GM18909 (cell line): ENCODE results near the gene FOXK1.
"Not testable (repeated sequence)": the region's sequence is repeated elsewhere in the genome, so short reads cannot be mapped to it uniquely, and the experiment has no call there.

Experiments
- ATAC-seq: cut with Tn5 transposase; IDR thresholded peaks from one replicate; pipeline ENCODE4 v1.9.1; 2021; ENCODE audit warnings: mild to moderate bottlenecking; ENCODE audit not compliant: unreplicated experiment, poor library complexity

Gene FOXK1

GRCh38 chr7:4681886-4682620 is at the start of gene FOXK1:
FOXK1 (plus strand) TSS chr7:4682295; CDS start chr7:4682309, 14 bp downstream.
- peak; percentile 74 for ATAC-seq

GRCh38 chr7:4633012-4633411 is 49.1 kb upstream of the FOXK1 start:
- ATAC-seq, result no peak

- ATAC-seq, result no peak
Observed at GRCh38 chr7:4634166-4634565, 47.9 kb upstream of the FOXK1 start.

DNA sequence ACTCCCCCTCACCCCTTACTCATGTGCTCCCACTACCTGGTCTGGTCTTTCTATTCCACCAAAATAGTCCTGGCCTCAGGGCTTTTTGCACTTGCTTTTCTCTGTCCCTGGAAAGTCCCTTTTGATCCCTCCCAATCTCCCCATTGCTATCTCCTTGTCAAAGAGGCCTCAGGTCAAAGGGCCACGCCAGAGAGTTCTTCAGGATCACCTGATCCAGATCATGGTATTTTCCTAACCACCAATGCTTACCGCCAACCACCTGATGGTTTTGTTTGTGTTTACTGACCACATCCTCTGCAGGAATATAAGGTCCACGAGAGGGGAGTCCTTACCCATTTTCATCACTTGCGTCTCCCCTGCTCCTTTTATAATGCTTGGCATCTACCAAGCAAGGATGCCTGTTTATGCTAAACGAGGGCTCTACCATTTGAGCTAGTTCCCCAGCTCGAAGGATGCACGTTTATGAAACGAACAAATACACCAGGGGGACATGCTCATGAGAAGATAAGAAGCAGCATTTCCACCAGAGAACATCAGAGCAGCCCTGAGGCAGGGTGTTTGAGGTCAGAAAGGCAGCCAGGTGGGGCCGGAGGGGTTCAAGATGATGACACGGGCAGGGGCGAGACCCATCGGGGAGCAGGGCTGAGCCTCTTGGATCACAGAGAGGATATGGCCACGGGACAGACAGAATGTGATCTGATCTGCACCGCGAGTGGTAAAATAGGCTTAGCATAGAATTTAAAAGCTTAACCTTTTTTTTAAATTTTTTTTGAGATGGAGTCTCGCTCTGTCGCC is 43.1 kb upstream of the FOXK1 start:
- ATAC-seq, result no peak

DNA sequence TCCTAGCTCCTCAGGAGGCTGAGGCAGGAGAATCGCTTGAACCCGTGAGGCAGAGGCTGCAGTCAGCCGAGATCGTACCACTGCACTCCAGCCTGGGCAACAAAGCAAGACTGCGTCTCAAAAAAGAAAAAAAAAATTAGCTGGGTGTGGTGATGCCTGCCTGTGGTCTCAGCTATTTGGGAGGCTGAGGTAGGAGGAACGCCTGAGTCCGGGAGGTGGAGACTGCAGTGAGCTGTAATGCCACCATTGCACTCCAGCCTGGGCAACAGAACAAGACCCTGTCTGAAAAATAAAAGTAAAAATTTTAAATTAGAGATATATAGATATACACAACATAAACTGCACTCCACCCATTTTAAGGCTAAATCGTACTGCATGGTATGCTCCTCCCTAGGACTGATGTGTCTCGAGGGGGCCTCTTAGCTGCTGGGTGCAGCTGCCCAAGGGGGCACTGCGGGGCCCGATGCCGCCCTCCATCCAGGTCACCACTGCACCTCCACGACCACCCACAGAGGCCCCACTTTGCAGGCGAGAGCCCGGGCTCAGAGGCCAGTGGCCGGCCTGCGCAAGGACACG is 40.9 kb upstream of the FOXK1 start:
- no peak for ATAC-seq

DNA sequence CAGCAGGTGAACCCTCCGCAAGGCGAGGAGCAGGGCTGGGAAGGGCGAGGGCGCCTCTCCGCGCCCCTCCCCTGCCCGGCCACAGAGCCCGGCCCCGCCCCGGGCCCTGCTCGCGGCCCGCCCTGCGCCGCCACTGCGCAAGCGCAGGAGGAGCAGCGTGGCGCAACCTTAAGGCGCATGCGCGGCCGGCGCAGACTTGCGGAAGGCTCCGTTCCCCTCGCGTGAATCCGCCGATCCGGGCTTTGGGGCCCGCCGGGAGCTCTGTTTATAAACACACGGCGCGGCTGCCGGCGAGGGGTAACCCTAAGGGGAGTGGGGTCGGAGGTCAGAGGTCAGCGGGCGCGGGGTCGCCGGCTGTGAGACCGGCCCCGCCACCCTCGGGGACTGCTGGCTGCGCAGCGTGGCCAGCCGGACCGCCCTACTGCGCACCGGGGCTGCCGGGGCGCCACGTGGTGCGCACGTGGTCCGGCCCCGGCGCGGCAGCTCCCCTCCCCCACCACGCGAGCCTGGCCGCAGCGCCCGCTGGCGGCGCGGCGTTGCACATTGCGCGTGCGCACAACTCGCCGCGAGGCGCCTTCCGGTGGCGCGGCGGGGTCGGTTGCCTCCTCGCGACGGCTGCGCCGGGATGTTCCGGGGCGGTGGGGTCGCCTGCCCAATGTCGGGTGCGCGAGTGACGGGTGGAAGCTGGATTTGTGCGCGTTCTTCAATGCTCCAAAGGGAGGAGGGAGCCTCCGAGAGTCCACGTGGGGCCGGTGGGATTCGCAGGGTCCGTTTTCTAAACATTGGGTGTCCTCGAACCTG is 40.2 kb upstream of the FOXK1 start:
- ATAC-seq, result peak; percentile 81

- no peak for ATAC-seq
Observed at GRCh38 chr7:4642468-4643203, 39.5 kb upstream of the FOXK1 start.

- not testable (repeated sequence) for ATAC-seq
Observed at GRCh38 chr7:4643204-4643471, 39.0 kb upstream of the FOXK1 start.

DNA sequence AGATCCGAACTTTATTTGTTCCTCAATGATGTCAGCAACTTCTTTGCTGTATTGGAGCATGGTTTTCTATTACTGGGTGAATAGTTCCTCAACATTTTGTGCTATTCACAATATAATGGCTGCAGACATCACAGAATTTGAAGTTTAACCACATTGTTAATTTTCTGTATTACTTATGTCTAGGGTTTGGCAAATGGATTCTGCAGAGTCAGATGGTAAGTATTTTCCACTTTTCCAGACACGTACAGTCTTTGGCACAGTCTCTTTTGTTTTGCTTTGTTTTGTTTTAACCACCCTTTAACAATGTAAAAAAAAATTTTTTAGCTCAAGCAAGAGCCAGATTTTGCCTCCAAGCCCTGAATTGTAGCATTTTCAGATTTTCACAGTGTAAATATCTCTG is 36.8 kb upstream of the FOXK1 start:
- no peak for ATAC-seq

DNA sequence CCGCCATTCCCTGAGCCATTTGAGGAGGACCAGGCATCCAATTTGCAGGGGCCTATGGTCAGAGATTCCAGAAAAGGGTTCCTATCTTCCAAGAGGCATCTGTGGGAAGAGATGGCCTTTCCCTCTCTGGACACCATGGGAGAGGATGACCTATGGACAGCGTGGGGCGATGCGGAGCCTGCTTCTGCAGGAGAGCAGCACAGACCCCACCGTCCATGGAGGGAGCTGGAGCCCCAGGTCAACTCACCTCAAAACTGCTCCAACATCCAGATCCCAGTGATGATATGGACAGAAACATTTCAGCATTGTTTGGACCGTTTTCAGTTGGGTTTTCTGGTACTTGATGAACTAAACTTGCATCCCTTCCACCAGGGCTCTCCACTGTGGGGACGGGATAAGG is 34.0 kb upstream of the FOXK1 start:
- no peak for ATAC-seq

- no peak for ATAC-seq
Observed at GRCh38 chr7:4650433-4651047, 31.6 kb upstream of the FOXK1 start.

DNA sequence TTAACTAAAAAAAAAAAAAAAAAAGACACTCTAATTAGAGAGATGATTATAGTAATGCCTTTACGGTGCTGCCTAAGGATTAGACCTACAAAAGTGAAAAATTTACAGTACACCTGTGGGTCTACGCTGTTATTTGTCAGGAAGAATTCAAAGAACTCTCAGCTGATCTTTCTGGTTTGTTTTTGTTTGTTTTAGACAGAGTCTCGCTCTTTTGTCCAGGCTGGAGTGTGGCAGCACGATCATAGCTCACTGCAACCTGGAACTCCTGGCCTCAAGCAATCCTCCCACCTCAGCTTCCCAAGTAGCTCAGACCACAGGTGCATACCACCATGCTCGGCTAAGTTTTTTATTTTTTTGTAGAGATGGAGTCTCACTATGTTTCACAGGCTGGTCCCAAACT is 28.3 kb upstream of the FOXK1 start:
- no peak for ATAC-seq

DNA sequence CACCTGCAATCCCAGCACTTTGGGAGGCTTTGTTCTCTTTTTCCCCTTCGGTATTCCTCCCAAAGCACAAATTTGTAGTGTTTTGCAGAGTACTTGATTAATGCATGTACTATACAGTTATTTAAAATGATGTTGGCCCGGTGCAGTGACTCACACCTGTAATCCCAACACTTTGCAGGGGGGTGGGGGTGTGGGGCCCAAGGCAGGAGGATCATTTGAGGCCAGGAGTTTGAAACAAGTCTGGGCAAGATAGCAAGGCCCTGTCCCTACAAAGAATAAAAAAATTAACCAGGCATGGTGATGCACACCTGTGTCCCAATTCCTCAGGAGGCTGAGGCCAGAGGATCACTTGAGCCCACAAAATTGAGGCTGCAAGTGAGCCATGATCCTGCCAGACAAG is 26.8 kb upstream of the FOXK1 start:
- ATAC-seq, result no peak

GRCh38 chr7:4655896-4656295 is 26.2 kb upstream of the FOXK1 start:
- no peak for ATAC-seq

GRCh38 chr7:4657640-4658417 is 24.3 kb upstream of the FOXK1 start:
- no peak for ATAC-seq

GRCh38 chr7:4659551-4660286 is 22.4 kb upstream of the FOXK1 start:
- no peak for ATAC-seq

DNA sequence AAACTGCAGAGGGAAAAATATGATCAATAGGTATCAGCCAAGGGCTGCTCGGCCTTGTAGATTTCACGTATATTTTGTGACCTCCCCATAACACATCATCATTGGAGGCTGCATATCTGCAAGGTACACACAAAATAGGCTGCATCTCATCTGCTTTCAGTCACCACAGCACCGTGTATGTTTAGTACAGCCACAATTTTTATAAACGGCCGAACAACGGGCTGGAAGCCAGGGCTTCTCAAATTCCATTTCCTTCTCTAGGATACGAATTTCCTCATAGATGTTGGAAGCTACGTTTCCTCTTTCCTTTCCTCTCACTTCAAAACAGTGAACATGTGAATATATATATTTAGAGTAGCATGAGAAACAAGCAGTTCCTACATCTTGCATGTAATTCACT is 20.2 kb upstream of the FOXK1 start:
- no peak for ATAC-seq

DNA sequence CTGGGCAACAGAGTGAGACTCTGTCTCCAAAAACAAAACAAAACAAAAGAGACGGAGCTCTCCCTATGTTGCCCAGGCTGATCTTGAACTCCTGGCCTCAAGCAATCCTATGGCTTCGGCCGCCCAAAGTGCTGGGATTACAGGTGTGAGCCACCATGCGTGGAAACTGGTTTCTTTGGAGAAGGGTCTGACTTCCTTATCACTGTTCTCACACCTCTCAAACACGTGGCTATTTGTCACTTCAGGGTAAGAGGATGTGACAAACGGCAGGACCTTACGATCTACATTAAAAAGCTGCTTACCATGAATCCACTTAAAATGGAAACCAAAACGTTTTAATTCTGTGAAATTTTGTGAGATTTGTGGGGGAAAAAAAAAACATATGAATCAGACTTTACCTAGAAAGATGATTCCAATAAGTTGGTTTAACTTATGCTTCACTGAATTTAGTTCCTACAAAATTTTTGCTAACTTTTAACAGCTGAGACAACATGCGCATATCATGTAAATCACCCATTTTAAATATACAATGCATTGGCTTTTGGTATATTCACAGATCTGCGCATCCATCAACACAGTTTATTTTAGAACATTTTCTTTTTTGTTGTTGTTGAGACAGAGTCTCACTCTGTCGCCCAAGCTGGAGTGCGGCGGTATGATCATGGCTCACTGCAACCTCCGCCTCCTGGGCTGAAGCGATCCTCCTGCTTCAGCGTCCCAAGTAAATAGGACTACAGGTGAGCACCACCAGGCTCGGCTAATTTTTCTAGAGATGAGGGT is 18.7 kb upstream of the FOXK1 start:
- no peak for ATAC-seq
